Measurements from ENCODE around the gene BAX.

DNA sequence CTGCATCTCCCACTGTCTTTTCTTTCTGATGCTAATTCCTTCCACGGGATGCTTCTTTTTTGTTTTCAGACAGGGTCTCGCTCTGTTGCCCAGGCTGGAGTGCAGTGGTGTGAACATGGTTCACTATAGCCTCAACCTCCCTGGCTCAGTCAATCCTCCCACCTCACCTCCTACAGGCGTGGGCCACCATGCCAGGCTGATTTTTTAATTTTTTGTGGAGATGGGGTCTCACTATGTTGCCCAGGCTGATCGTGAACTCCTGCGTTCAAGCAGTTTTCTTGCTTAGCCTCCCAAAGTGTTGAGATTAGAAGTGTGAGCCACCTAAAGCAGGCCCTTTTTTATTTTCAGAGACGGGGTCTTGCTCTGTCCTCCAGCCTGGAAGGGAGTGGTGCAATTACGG, 33.6 kb downstream of the BAX start:
- TF ChIP-seq, protein P1, sequence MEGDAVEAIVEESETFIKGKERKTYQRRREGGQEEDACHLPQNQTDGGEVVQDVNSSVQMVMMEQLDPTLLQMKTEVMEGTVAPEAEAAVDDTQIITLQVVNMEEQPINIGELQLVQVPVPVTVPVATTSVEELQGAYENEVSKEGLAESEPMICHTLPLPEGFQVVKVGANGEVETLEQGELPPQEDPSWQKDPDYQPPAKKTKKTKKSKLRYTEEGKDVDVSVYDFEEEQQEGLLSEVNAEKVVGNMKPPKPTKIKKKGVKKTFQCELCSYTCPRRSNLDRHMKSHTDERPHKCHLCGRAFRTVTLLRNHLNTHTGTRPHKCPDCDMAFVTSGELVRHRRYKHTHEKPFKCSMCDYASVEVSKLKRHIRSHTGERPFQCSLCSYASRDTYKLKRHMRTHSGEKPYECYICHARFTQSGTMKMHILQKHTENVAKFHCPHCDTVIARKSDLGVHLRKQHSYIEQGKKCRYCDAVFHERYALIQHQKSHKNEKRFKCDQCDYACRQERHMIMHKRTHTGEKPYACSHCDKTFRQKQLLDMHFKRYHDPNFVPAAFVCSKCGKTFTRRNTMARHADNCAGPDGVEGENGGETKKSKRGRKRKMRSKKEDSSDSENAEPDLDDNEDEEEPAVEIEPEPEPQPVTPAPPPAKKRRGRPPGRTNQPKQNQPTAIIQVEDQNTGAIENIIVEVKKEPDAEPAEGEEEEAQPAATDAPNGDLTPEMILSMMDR (IDR thresholded peaks at IDR 0.05): no peak
- no peak for TF ChIP-seq POLR2A (IDR thresholded peaks at IDR 0.05)
